ENCODE measurements around the gene SLCO4A1.

- no peak for TF ChIP-seq POLR2A (IDR thresholded peaks at IDR 0.05)
- no peak for TF ChIP-seq CTCF (IDR thresholded peaks at IDR 0.05)
These were observed 33.6 kb downstream of the SLCO4A1 start for GRCh38 chr20:62675877-62676260.

Data from vagina (tissue), 2 donors.